K562 (cell line): Measurements from ENCODE around the gene OXSR1. TPM values are rescaled to one million over a fixed set of nuclear protein-coding genes. Genes with fewer than 3 reads are reported as not detected.

Source experiments
- BRD9 ChIP-seq: fragments of 450-650 bp; IDR thresholded peaks from 2 replicates; pipeline ENCODE4 v1.6.1; 2018; ENCODE audit warnings: low read depth; ENCODE audit not compliant: partially characterized antibody
- CCAR2 ChIP-seq: fragments of 200-400 bp; formaldehyde crosslinking; IDR thresholded peaks from 2 replicates; pipeline ENCODE4 v1.6.1; 2017; ENCODE audit warnings: mild to moderate bottlenecking, low read depth, low read length
- EHMT2 ChIP-seq: fragments of 450-650 bp; IDR thresholded peaks from 2 replicates; pipeline ENCODE4 v1.6.1; 2018; ENCODE audit warnings: antibody characterized with exemption
- ERF ChIP-seq: fragments of 450-650 bp; formaldehyde crosslinking; IDR thresholded peaks from 2 replicates; pipeline ENCODE4 v1.4.0; 2020; ENCODE audit warnings: mild to moderate bottlenecking, mixed read lengths
- HMG20A ChIP-seq: fragments of 450-650 bp; formaldehyde crosslinking; conservative IDR thresholded peaks from 2 replicates; pipeline ENCODE4 v1.4.0; 2020; ENCODE audit warnings: mild to moderate bottlenecking, mixed read lengths
- MTF1 ChIP-seq: fragments of 250-450 bp; sonication (Bioruptor Pico); IDR thresholded peaks from 2 replicates; pipeline ENCODE4 v1.9.0; 2021; ENCODE audit warnings: moderate library complexity, mild to moderate bottlenecking, inconsistent platforms, borderline replicate concordance
- NCOA1 ChIP-seq: fragments of 450-650 bp; IDR thresholded peaks from 2 replicates; pipeline ENCODE4 v1.6.1; 2016; ENCODE audit warnings: low read depth
- SOX6 ChIP-seq: fragments of 450-650 bp; IDR thresholded peaks from 2 replicates; pipeline ENCODE4 v1.6.1; 2014; ENCODE audit warnings: mild to moderate bottlenecking
- TAF9B ChIP-seq: fragments of 450-650 bp; IDR thresholded peaks from 2 replicates; pipeline ENCODE4 v1.6.1; 2018; ENCODE audit warnings: mild to moderate bottlenecking; ENCODE audit not compliant: partially characterized antibody
- ZNF347 ChIP-seq: fragments of 450-650 bp; formaldehyde crosslinking; IDR thresholded peaks from 2 replicates; pipeline ENCODE4 v1.4.0; 2020; ENCODE audit warnings: low read depth, mild to moderate bottlenecking, moderate library complexity
- ZNF696 ChIP-seq: fragments of 250-450 bp; sonication (Bioruptor Pico); conservative IDR thresholded peaks from 2 replicates; pipeline ENCODE4 v1.4.0; 2020; ENCODE audit warnings: mild to moderate bottlenecking, moderate library complexity
- polyA plus RNA-seq, 8 experiments: library from polyadenylated mRNA; depleted of rRNA in 4 of 8; stranded (reverse) in 5 of 8; unstranded in 3 of 8; fragments of >200 nt; fragmentation: Nextera tagmentation in 2 of 8; fragmentation: Illumina TruSeq in 1 of 8; extraction: Ambion mirVana in 2 of 8; extraction: Trizol in 1 of 8; gene quantifications; 2 replicates each; pipeline versions ENCODE4 v1.2.1 to v1.2.3, GENCODE V29; 2011 to 2014; ENCODE audit warnings: inconsistent platforms in 1 of 8, missing spikeins in 1 of 8
- total RNA-seq, 7 experiments: library from RNA; depleted of rRNA in 6 of 7; stranded (reverse); fragments of >200 nt in 6 of 7; fragmentation: Illumina TruSeq in 2 of 7; extraction: Trizol in 2 of 7; gene quantifications; 2 replicates each; pipeline versions ENCODE4 v1.2.1 to v1.2.3, GENCODE V29; 2011 to 2021; ENCODE audit warnings: low replicate concordance in 1 of 7
- TF ChIP-seq, protein P1 (sequence below): fragments of 450-650 bp; formaldehyde crosslinking; IDR thresholded peaks from 2 replicates; pipeline ENCODE4 v1.4.0; 2020; ENCODE audit warnings: mild to moderate bottlenecking, moderate library complexity
- TF ChIP-seq, protein P2 (sequence below): fragments of 450-650 bp; IDR thresholded peaks from 2 replicates; pipeline ENCODE4 v1.6.1; 2016; ENCODE audit warnings: low read depth
- TF ChIP-seq, protein P3 (sequence below): sonication (generic); formaldehyde crosslinking; IDR thresholded peaks from 2 replicates; pipeline ENCODE4 v1.8.0; 2023; ENCODE audit warnings: mild to moderate bottlenecking, missing genetic modification reagents

OXSR1 gene
- total and polyA plus RNA-seq, 9 of the 15 experiments (the other 6 are each of a cell fraction or from before 2014, with no cell fraction given), result 15.7 to 87.6 (median 48.7) TPM

DNA sequence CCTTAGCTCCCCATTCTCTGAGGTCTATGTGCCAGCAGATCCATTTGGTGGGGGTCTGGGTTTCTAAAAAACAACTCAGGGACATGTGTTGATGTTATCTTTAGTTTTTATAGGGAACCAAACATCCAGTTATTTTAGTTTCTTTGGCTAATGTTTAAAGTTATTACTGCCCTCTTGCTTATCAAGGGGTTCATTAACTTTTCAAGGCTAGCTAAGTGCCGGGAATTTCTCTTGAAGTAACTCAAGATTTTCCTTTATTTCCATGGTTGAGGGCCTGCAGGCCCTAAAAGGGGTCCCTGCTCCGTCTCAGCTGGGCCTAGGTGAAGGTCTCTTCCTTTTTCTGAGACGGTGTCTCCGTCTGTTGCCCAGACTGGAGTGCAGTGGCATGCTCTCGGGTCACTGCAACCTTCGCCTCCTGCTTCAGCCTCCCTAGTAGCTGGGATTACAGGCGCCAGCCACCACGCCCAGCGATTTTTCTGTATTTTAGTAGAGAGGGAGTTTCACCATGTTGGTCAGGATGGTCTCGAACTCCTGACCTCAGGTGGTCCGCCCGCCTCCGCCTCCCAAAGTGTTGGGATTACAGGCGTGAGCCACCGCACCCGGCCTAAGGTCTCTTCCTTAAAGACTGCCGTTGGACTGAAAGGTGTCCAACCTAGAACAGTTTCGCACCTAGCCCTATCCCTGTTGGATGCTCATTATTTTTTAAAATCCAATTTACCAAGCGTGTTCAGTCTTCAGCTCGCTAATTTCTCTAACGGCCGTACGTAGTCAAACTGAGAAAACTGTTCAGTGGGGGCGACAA lies 1.3 kb upstream of the OXSR1 start (continued):
- TF ChIP-seq, protein P1, sequence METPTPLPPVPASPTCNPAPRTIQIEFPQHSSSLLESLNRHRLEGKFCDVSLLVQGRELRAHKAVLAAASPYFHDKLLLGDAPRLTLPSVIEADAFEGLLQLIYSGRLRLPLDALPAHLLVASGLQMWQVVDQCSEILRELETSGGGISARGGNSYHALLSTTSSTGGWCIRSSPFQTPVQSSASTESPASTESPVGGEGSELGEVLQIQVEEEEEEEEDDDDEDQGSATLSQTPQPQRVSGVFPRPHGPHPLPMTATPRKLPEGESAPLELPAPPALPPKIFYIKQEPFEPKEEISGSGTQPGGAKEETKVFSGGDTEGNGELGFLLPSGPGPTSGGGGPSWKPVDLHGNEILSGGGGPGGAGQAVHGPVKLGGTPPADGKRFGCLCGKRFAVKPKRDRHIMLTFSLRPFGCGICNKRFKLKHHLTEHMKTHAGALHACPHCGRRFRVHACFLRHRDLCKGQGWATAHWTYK (CRISPR knock-in tag), result no peak
- no peak for TF ChIP-seq HMG20A (CRISPR knock-in tag)
- TF ChIP-seq ZNF347 (CRISPR knock-in tag), result no peak
- TF ChIP-seq, protein P2, sequence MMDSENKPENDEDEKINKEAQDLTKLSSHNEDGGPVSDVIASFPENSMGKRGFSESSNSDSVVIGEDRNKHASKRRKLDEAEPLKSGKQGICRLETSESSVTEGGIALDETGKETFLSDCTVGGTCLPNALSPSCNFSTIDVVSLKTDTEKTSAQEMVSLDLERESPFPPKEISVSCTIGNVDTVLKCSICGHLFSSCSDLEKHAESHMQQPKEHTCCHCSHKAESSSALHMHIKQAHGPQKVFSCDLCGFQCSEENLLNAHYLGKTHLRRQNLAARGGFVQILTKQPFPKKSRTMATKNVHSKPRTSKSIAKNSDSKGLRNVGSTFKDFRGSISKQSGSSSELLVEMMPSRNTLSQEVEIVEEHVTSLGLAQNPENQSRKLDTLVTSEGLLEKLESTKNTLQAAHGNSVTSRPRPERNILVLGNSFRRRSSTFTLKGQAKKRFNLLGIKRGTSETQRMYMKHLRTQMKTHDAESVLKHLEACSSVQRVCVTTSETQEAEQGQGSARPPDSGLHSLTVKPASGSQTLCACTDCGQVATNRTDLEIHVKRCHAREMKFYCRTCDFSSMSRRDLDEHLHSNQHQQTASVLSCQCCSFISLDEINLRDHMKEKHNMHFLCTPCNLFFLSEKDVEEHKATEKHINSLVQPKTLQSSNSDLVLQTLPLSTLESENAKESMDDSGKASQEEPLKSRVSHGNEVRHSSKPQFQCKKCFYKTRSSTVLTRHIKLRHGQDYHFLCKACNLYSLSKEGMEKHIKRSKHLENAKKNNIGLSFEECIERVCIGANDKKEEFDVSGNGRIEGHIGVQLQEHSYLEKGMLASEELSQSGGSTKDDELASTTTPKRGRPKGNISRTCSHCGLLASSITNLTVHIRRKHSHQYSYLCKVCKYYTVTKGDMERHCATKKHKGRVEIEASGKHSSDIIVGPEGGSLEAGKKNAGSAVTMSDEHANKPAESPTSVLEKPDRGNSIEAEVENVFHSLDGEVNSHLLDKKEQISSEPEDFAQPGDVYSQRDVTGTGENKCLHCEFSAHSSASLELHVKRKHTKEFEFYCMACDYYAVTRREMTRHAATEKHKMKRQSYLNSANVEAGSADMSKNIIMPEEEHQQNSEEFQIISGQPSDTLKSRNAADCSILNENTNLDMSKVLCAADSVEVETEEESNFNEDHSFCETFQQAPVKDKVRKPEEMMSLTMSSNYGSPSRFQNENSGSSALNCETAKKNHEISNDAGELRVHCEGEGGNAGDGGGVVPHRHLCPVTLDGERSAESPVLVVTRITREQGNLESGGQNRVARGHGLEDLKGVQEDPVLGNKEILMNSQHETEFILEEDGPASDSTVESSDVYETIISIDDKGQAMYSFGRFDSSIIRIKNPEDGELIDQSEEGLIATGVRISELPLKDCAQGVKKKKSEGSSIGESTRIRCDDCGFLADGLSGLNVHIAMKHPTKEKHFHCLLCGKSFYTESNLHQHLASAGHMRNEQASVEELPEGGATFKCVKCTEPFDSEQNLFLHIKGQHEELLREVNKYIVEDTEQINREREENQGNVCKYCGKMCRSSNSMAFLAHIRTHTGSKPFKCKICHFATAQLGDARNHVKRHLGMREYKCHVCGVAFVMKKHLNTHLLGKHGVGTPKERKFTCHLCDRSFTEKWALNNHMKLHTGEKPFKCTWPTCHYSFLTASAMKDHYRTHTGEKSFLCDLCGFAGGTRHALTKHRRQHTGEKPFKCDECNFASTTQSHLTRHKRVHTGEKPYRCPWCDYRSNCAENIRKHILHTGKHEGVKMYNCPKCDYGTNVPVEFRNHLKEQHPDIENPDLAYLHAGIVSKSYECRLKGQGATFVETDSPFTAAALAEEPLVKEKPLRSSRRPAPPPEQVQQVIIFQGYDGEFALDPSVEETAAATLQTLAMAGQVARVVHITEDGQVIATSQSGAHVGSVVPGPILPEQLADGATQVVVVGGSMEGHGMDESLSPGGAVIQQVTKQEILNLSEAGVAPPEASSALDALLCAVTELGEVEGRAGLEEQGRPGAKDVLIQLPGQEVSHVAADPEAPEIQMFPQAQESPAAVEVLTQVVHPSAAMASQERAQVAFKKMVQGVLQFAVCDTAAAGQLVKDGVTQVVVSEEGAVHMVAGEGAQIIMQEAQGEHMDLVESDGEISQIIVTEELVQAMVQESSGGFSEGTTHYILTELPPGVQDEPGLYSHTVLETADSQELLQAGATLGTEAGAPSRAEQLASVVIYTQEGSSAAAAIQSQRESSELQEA, result no peak
- TF ChIP-seq EHMT2, result no peak
- TF ChIP-seq, protein P3, sequence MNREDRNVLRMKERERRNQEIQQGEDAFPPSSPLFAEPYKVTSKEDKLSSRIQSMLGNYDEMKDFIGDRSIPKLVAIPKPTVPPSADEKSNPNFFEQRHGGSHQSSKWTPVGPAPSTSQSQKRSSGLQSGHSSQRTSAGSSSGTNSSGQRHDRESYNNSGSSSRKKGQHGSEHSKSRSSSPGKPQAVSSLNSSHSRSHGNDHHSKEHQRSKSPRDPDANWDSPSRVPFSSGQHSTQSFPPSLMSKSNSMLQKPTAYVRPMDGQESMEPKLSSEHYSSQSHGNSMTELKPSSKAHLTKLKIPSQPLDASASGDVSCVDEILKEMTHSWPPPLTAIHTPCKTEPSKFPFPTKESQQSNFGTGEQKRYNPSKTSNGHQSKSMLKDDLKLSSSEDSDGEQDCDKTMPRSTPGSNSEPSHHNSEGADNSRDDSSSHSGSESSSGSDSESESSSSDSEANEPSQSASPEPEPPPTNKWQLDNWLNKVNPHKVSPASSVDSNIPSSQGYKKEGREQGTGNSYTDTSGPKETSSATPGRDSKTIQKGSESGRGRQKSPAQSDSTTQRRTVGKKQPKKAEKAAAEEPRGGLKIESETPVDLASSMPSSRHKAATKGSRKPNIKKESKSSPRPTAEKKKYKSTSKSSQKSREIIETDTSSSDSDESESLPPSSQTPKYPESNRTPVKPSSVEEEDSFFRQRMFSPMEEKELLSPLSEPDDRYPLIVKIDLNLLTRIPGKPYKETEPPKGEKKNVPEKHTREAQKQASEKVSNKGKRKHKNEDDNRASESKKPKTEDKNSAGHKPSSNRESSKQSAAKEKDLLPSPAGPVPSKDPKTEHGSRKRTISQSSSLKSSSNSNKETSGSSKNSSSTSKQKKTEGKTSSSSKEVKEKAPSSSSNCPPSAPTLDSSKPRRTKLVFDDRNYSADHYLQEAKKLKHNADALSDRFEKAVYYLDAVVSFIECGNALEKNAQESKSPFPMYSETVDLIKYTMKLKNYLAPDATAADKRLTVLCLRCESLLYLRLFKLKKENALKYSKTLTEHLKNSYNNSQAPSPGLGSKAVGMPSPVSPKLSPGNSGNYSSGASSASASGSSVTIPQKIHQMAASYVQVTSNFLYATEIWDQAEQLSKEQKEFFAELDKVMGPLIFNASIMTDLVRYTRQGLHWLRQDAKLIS (CRISPR knock-in tag), result no peak; the same call in 1 of the 2 replicates
- TF ChIP-seq BRD9, result no peak
- TF ChIP-seq TAF9B, result no peak
- 0 out of 2 replicates have a peak, but pooled peaks have one; percentile 49 for TF ChIP-seq ERF
- no peak for TF ChIP-seq SOX6
- no peak for TF ChIP-seq MTF1 (CRISPR knock-in tag)
- no peak for TF ChIP-seq NCOA1
- no peak for TF ChIP-seq ZNF696 (CRISPR knock-in tag)
- TF ChIP-seq CCAR2, result no peak
